Prostate gland (tissue), 2 donors: ENCODE results near the gene ELK4. TPM values are rescaled to one million over a fixed set of nuclear protein-coding genes. Genes with fewer than 3 reads are reported as not detected.

Source experiments
- DNase-seq: peaks from one replicate; pipeline ENCODE4 v3.0.0-alpha.2; 2019; ENCODE audit warnings: low spot score
- H3K27ac ChIP-seq, 2 donors: fragments of 200-600 bp; sonication (generic); 2 replicates each; pipeline ENCODE4 v1.5.1; 2017 to 2019
- H3K27me3 ChIP-seq: fragments of 200-600 bp; sonication (generic); replicated peaks from 2 replicates; pipeline ENCODE4 v1.5.1; 2019; ENCODE audit not compliant: insufficient read depth
- H3K36me3 ChIP-seq, 2 donors: fragments of 200-600 bp; sonication (generic); 1 replicate in 1 of 2; 2 replicates in 1 of 2; pipeline versions ENCODE4 v1.5.1 to v1.8.1; 2017 to 2019
- H3K4me1 ChIP-seq: fragments of 200-600 bp; sonication (generic); replicated peaks from 2 replicates; pipeline ENCODE4 v1.5.1; 2019
- H3K4me3 ChIP-seq, 2 donors: fragments of 200-600 bp; sonication (generic); 2 replicates each; pipeline ENCODE4 v1.5.1; 2017 to 2019
- H3K9me3 ChIP-seq: fragments of 200-600 bp; sonication (generic); 2 replicates; pipeline ENCODE4 v1.5.1; 2017
- POLR2A ChIP-seq: fragments of 450-650 bp; IDR thresholded peaks from one replicate; pipeline ENCODE4 v1.6.1; 2016; ENCODE audit warnings: antibody characterized with exemption, mild to moderate bottlenecking
- POLR2AphosphoS5 ChIP-seq: sonication (generic); formaldehyde crosslinking; IDR thresholded peaks from one replicate; pipeline ENCODE4 v1.6.1; 2017; ENCODE audit warnings: antibody characterized with exemption
- WGBS: methylation state at CpG from one replicate; pipeline ENCODE4 v1.1.5; 2018; 5-methylcytosine and 5-hydroxymethylcytosine counted together
- intact Hi-C: fragments of 100-400 bp; cut with DNase I; formaldehyde crosslinking; loops from one replicate; pipeline ENCODE4 v1.14.2; 2022
- small RNA-seq, 2 donors: library from RNA; depleted of rRNA; stranded (forward); fragments of <200 nt; gene quantifications; one replicate each; pipeline ENCODE3, GENCODE V24; 2016
- total RNA-seq, 2 donors: library from RNA; depleted of rRNA; stranded (reverse); fragments of >200 nt; gene quantifications; one replicate each; pipeline ENCODE4 v1.1.0, GENCODE V29; 2016
- TF ChIP-seq, protein P1 (sequence below), 4 experiments: fragments of 200-600 bp in 2 of 4; fragments of 450-650 bp in 2 of 4; sonication (generic) in 2 of 4; IDR thresholded peaks; 1 replicate in 3 of 4; 2 replicates in 1 of 4; pipeline ENCODE4 v1.5.1; 2016 to 2019; ENCODE audit warnings: antibody characterized with exemption in 4 of 4, mild to moderate bottlenecking in 2 of 4, moderate library complexity in 2 of 4

Gene ELK4
- total RNA-seq, 2 donors from 2014 or later, result 58.8 to 62.7 TPM

DNA sequence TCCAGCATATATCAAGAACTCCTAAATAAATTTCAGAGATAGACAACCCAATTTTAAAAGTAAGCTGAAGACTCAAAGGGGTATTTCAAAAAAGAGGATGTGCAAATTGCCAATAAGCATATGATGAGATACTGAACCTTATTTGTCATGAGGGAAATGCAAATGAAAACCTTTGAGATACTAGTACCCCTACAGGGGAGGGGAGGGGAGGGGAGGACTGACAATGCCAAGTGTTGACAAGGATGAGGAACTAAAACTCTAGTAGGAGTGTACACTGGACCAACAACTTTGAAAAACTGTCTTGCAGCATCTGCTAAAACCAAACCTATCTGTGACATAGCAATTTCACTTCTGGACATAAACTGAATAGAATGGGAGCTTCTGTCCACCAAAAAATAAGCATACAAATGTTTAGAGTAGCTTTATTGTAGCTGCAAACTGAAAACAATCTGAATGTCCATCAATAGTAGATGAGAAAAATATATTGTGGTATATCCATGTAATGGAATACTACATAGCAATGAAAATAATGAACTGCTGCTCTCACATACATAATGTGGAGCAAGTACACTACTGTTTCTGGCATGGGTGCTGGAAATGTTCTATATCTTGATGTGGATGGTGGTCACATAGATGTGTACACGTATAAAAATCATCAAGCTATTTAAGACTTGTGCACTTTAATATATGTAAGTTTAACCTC lies 70.2 kb downstream of the ELK4 start:
- TF ChIP-seq POLR2A, result no peak
- no peak for TF ChIP-seq POLR2AphosphoS5
- TF ChIP-seq, protein P1, sequence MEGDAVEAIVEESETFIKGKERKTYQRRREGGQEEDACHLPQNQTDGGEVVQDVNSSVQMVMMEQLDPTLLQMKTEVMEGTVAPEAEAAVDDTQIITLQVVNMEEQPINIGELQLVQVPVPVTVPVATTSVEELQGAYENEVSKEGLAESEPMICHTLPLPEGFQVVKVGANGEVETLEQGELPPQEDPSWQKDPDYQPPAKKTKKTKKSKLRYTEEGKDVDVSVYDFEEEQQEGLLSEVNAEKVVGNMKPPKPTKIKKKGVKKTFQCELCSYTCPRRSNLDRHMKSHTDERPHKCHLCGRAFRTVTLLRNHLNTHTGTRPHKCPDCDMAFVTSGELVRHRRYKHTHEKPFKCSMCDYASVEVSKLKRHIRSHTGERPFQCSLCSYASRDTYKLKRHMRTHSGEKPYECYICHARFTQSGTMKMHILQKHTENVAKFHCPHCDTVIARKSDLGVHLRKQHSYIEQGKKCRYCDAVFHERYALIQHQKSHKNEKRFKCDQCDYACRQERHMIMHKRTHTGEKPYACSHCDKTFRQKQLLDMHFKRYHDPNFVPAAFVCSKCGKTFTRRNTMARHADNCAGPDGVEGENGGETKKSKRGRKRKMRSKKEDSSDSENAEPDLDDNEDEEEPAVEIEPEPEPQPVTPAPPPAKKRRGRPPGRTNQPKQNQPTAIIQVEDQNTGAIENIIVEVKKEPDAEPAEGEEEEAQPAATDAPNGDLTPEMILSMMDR (IDR thresholded peaks at IDR 0.05), result no peak
- 95% methylated on average over 1 of the region's 1 CpG for WGBS

More for the DNA sequence above, 70.2 kb downstream of the ELK4 start:
- no peaks in the 10 kb centered on the region for H3K9me3 ChIP-seq
- no peak overlapping the region for H3K27ac ChIP-seq
- no peaks in the 10 kb centered on the region for H3K36me3 ChIP-seq
- intact Hi-C loops, result no loop called here
- H3K4me1 ChIP-seq, result peaks cover 3% of the 10 kb centered on the region
- no peak overlapping the region for H3K4me3 ChIP-seq
- no peak for DNase-seq
- no peaks in the 10 kb centered on the region for H3K27me3 ChIP-seq

Small RNA genes within 50 kb of the gene (small RNA-seq; reads per million reads assigned to genes)
- gene RNU2-19P, result 0 to 0.10 reads per million in 2 donors
- gene RNU6-418P, result 0 reads per million in 2 donors

Other genes with a start within 250 kb of the ELK4 start
- gene LEMD1, start 210.0 kb downstream of the ELK4 start, total RNA-seq, result 10 to 100 TPM in 1 of 2 donors, under 1 TPM in 1; 0.68 to 22.0 TPM
- gene BLACAT1, start 176.0 kb downstream of the ELK4 start, total RNA-seq, result 1 to 10 TPM in 1 of 2 donors, not detected in 1; 6.8 TPM
- 10 to 100 TPM; 11.1 to 16.2 TPM for gene CDK18, start 127.3 kb downstream of the ELK4 start, total RNA-seq
- gene SLC45A3, start 48.5 kb upstream of the ELK4 start, total RNA-seq, result 1,000 to 10,000 TPM in 1 of 2 donors, 100 to 1,000 TPM in 1; 505 to 1,326 TPM
- 100 to 1,000 TPM; 102 to 111 TPM for gene NUCKS1, start 118.2 kb upstream of the ELK4 start, total RNA-seq
- 10 to 100 TPM; 18.6 to 36.7 TPM for gene RAB29, start 143.5 kb upstream of the ELK4 start, total RNA-seq
- gene SLC41A1, start 181.2 kb upstream of the ELK4 start, total RNA-seq, result 100 to 1,000 TPM in 1 of 2 donors, 10 to 100 TPM in 1; 20.3 to 114 TPM
- not detected for gene PM20D1, start 218.1 kb upstream of the ELK4 start, total RNA-seq